ENCODE data around the gene DUS1L. TPM values are rescaled to one million over a fixed set of nuclear protein-coding genes. Genes with fewer than 3 reads are reported as not detected.

The DUS1L gene
- polyA plus RNA-seq, 1 donor (not counting 4 experiments of a cell fraction or from before 2014, with no cell fraction given), result 49.1 TPM

DNA sequence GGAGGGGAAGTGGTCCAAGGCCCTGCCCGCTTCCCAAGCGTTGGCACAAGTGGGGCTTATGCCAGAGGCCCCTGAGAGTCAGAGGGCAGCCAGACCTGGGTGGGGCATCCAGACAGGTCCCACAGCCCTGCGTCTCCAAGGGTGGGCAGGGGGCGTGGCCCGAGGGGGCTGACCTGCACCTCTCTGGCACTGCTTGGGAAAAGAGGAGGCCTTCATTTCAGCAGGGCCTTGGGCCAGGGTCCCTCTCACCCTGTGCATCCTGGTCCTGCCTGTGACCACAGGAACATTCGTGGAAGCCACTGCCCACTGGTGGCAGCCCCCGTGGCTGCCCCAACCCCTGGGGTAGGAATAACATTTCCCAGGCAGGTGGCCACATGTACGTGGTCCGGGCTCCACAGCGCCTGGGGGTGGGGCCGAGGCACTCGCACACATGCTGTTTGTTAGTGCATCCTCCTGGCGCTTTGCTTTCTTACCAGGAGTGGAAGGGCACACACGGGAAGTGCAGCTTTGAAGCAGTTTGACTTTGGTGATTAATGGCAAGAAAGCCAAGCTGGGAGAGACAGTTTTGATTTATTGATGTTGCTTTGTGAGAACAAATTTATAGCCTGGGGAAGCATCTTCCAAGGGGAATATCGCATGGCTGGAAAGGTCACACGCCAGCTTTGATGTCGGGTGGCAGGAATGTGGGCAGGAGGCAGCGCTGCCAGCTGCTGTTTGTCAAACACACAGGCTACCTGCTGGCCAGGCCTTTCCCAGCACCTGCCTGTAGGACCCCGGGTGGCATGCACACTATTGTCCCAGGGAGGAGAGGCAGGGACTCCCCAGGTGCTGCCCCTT, 47.2 kb downstream of the DUS1L start:
- peaks cover 26% of the 10 kb centered on the region for H3K4me1 ChIP-seq (ENCODE audit: control insufficient read depth, extremely low read depth, insufficient read depth, low read length)
- no peak overlapping the region for H2AFZ ChIP-seq (ENCODE audit: control insufficient read depth, low read length)
- FAIRE-seq (no peak), DNase-seq (ENCODE audit: low read depth, low spot score) (no peak)
- dilution Hi-C loops (cut with MboI; ENCODE audit: extremely low pct_ligation_motif_present, low sequenced_read_pairs), result no loop called here
- no peak overlapping the region for H3K4me3 ChIP-seq (ENCODE audit: control insufficient read depth in 2 of 3, extremely low read depth in 1 of 3, insufficient read depth in 2 of 3, low read depth in 1 of 3, low read length in 3 of 3)
- no peak overlapping the region for H3K4me2 ChIP-seq (ENCODE audit: control insufficient read depth, extremely low read depth, insufficient read depth, low read depth, low read length)
- H3K79me2 ChIP-seq (ENCODE audit: control insufficient read depth, insufficient read depth, low read length), result peaks cover 5% of the 10 kb centered on the region
- no peaks in the 10 kb centered on the region for H3K27me3 ChIP-seq (ENCODE audit: control insufficient read depth, extremely low read depth, insufficient read depth, low read length)
- no peak overlapping the region for H3K27ac ChIP-seq (ENCODE audit: control insufficient read depth, insufficient read depth, low read length)
- H3K9me1 ChIP-seq (ENCODE audit: control insufficient read depth, extremely low read depth, insufficient read depth, low read length), result no peaks in the 10 kb centered on the region
- no peak overlapping the region for H3K9ac ChIP-seq (ENCODE audit: control insufficient read depth, extremely low read depth, insufficient read depth, low read length)
- H3K36me3 ChIP-seq (ENCODE audit: control insufficient read depth in 2 of 2, extremely low read depth in 1 of 2, insufficient read depth in 2 of 2, low read length in 2 of 2), result peaks cover 0 to 4% of the 10 kb centered on the region in 2 experiments
- no peak for TF ChIP-seq EZH2 (IDR thresholded peaks at IDR 0.05; ENCODE audit: low read length)
- TF ChIP-seq, protein P1, sequence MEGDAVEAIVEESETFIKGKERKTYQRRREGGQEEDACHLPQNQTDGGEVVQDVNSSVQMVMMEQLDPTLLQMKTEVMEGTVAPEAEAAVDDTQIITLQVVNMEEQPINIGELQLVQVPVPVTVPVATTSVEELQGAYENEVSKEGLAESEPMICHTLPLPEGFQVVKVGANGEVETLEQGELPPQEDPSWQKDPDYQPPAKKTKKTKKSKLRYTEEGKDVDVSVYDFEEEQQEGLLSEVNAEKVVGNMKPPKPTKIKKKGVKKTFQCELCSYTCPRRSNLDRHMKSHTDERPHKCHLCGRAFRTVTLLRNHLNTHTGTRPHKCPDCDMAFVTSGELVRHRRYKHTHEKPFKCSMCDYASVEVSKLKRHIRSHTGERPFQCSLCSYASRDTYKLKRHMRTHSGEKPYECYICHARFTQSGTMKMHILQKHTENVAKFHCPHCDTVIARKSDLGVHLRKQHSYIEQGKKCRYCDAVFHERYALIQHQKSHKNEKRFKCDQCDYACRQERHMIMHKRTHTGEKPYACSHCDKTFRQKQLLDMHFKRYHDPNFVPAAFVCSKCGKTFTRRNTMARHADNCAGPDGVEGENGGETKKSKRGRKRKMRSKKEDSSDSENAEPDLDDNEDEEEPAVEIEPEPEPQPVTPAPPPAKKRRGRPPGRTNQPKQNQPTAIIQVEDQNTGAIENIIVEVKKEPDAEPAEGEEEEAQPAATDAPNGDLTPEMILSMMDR (optimal IDR thresholded peaks at IDR 0.05 in 1 of 3, IDR thresholded peaks at IDR 0.05 in 1 of 3, conservative IDR thresholded peaks at IDR 0.05 in 1 of 3; ENCODE audit: extremely low read depth in 1 of 3, insufficient read depth in 2 of 3, low read length in 3 of 3), result no peak
- H4K20me1 ChIP-seq (ENCODE audit: control insufficient read depth, extremely low read depth, insufficient read depth, low read length), result peaks cover 6% of the 10 kb centered on the region
- H3K9me3 ChIP-seq (ENCODE audit: control insufficient read depth, low read depth, low read length), result no peaks in the 10 kb centered on the region

DNA sequence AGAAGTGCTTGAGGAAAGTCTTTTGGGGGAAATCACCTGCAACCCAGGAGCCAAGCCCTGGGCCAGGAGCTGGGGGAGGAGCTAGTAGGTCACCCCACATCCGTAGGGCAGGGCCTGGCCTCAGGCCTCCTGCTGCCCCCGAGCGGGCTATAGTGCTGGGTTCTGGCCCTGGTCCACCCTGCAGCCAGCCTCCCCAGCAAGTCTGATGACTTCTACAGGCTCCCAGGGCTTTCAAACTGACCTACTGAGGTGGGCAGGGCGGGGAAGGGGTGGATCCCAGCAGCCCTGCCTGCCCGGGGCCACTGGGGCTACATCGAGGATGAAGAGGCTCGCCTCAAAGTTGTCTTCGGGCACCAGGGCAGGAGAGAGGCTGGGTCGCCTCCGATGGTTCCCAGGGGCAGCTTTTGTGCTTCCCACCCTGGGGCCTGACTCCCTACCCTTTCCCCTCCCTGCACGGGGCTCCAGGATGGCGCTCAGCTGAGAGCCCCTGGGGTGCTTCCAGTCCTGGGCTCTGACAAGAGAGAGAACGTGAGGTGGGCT, 47.9 kb downstream of the DUS1L start:
- H4K20me1 ChIP-seq (ENCODE audit: control insufficient read depth, extremely low read depth, insufficient read depth, low read length), result peaks cover 6% of the 10 kb centered on the region
- dilution Hi-C loops (cut with MboI; ENCODE audit: extremely low pct_ligation_motif_present, low sequenced_read_pairs), result no loop called here
- H3K79me2 ChIP-seq (ENCODE audit: control insufficient read depth, insufficient read depth, low read length), result peaks cover 5% of the 10 kb centered on the region
- H3K4me2 ChIP-seq (ENCODE audit: control insufficient read depth, extremely low read depth, insufficient read depth, low read depth, low read length), result no peak overlapping the region
- H3K9me1 ChIP-seq (ENCODE audit: control insufficient read depth, extremely low read depth, insufficient read depth, low read length), result no peaks in the 10 kb centered on the region
- H3K9ac ChIP-seq (ENCODE audit: control insufficient read depth, extremely low read depth, insufficient read depth, low read length), result no peak overlapping the region
- no peaks in the 10 kb centered on the region for H3K27me3 ChIP-seq (ENCODE audit: control insufficient read depth, extremely low read depth, insufficient read depth, low read length)
- H3K36me3 ChIP-seq (ENCODE audit: control insufficient read depth in 2 of 2, extremely low read depth in 1 of 2, insufficient read depth in 2 of 2, low read length in 2 of 2), result peaks cover 0 to 4% of the 10 kb centered on the region in 2 experiments
- no peaks in the 10 kb centered on the region for H3K9me3 ChIP-seq (ENCODE audit: control insufficient read depth, low read depth, low read length)
- H3K27ac ChIP-seq (ENCODE audit: control insufficient read depth, insufficient read depth, low read length), result no peak overlapping the region
- no peak overlapping the region for H2AFZ ChIP-seq (ENCODE audit: control insufficient read depth, low read length)
- DNase-seq (ENCODE audit: low read depth, low spot score), result no peak
- no peak overlapping the region for H3K4me3 ChIP-seq (ENCODE audit: control insufficient read depth in 2 of 3, extremely low read depth in 1 of 3, insufficient read depth in 2 of 3, low read depth in 1 of 3, low read length in 3 of 3)
- H3K4me1 ChIP-seq (ENCODE audit: control insufficient read depth, extremely low read depth, insufficient read depth, low read length), result peaks cover 32% of the 10 kb centered on the region
- no peak for TF ChIP-seq EZH2 (IDR thresholded peaks at IDR 0.05; ENCODE audit: low read length)
- TF ChIP-seq, protein P1 (optimal IDR thresholded peaks at IDR 0.05 in 1 of 3, IDR thresholded peaks at IDR 0.05 in 1 of 3, conservative IDR thresholded peaks at IDR 0.05 in 1 of 3; ENCODE audit: extremely low read depth in 1 of 3, insufficient read depth in 2 of 3, low read length in 3 of 3), result no peak
- FAIRE-seq, result no peak

Data from keratinocyte (primary cell).